ACC112 (cell line): ENCODE results near the gene CREBL2.
"Not testable (repeated sequence)": the region's sequence is repeated elsewhere in the genome, so short reads cannot be mapped to it uniquely, and the experiment has no call there.

ENCODE experiments used
- H2AFZ ChIP-seq: fragments of 200-600 bp; sonication (generic); one replicate; pipeline ENCODE4 v1.6.0; 2017; ENCODE audit warnings: antibody characterized with exemption, low read length; ENCODE audit not compliant: unreplicated experiment
- H3K27ac ChIP-seq: fragments of 200-600 bp; sonication (generic); 2 replicates; pipeline ENCODE4 v1.5.1; 2014; ENCODE audit warnings: low read depth, mild to moderate bottlenecking, antibody characterized with exemption, low read length, moderate library complexity
- H3K27me3 ChIP-seq: fragments of 200-600 bp; sonication (generic); 2 replicates; pipeline ENCODE4 v1.6.1; 2014; ENCODE audit warnings: mild to moderate bottlenecking, antibody characterized with exemption, low read length, moderate library complexity, mixed read lengths; ENCODE audit not compliant: insufficient read depth
- H3K36me3 ChIP-seq: fragments of 200-600 bp; sonication (generic); 2 replicates; pipeline ENCODE4 v1.6.1; 2016; ENCODE audit warnings: mild to moderate bottlenecking, antibody characterized with exemption, low read length, moderate library complexity, mixed read lengths; ENCODE audit not compliant: insufficient read depth
- H3K4me1 ChIP-seq: fragments of 200-600 bp; sonication (generic); one replicate; pipeline ENCODE4 v1.6.1; 2016; ENCODE audit warnings: low read length, mixed read lengths; ENCODE audit not compliant: insufficient read depth, unreplicated experiment, control insufficient read depth
- H3K4me3 ChIP-seq: fragments of 200-600 bp; sonication (generic); 2 replicates; pipeline ENCODE4 v1.5.1; 2014; ENCODE audit warnings: mild to moderate bottlenecking, low read depth, low read length
- H3K79me2 ChIP-seq: fragments of 200-600 bp; sonication (generic); one replicate; pipeline ENCODE4 v1.6.0; 2016; ENCODE audit warnings: low read length; ENCODE audit not compliant: control insufficient read depth, unreplicated experiment, insufficient read depth

Gene CREBL2

DNA sequence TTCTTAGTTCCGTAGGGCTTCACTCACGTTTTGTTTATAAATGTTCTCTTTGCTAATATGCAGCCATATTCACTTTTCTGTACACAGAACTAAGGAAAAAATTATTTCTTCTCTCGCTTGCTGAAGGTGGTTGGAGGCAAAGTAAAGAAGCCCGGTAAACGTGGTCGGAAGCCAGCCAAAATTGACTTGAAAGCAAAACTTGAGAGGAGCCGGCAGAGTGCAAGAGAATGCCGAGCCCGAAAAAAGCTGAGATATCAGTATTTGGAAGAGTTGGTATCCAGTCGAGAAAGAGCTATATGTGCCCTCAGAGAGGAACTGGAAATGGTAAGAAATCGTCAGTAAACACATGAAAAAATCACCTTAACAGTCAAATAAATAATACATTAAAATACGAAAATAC, 24.0 kb downstream of the CREBL2 start:
- Histone ChIP-seq H3K79me2 (peaks cover 10% of the 10 kb centered on the region), H3K4me1 (no peaks in the 10 kb centered on the region), H3K4me3 (no peak overlapping the region), H2AFZ (no peak overlapping the region), H3K27me3 (no peaks in the 10 kb centered on the region), H3K27ac (no peak overlapping the region), H3K36me3 (peaks cover 25% of the 10 kb centered on the region)

DNA sequence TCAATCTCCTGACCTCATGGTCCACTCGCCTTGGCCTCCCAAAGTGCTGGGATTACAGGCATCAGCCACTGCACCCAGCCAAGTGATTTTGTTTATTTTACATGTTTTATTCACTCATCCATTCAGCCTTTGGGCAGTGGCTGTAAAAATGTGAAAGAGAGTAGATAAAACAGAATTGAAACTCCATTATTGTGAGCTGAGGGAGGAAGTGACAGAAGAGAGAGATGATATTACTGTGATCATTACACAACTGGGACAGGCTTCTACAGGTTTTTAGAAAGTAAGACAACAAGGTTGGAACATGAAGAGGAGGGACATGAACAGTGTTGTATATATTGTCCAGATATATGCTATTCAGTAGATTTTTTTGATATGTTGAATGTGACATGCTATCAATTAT, 25.0 kb downstream of the CREBL2 start:
- H3K4me3 ChIP-seq = no peak overlapping the region
- peaks cover 28% of the 10 kb centered on the region for H3K36me3 ChIP-seq
- H3K79me2 ChIP-seq = peaks cover 3% of the 10 kb centered on the region
- H3K27ac ChIP-seq = no peak overlapping the region
- no peak overlapping the region for H2AFZ ChIP-seq
- no peaks in the 10 kb centered on the region for H3K27me3 ChIP-seq
- H3K4me1 ChIP-seq = no peaks in the 10 kb centered on the region

DNA sequence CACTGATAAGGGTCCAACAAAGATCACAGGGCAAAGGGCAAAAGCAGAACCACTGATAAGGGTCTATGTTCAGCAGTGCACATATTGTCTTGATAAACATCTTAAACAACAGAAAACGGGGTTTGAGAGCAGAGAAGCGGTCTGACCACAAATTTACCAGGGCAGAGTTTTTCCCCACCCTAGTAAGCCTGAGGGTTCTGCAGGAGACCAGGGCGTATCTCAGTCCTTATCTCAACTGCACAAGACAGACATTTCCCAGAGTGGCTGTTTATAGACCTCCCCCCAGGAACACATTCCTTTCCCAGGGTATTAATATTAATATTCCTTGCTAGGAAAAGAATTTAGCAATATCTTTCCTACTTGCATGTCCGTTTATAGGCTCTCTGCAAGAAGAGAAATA, 28.3 kb downstream of the CREBL2 start:
- not testable (repeated sequence) for H3K27ac ChIP-seq, H3K4me1 ChIP-seq, H3K27me3 ChIP-seq, H2AFZ ChIP-seq, H3K4me3 ChIP-seq, H3K79me2 ChIP-seq
- H3K36me3 ChIP-seq = peaks cover 30% of the 10 kb centered on the region

DNA sequence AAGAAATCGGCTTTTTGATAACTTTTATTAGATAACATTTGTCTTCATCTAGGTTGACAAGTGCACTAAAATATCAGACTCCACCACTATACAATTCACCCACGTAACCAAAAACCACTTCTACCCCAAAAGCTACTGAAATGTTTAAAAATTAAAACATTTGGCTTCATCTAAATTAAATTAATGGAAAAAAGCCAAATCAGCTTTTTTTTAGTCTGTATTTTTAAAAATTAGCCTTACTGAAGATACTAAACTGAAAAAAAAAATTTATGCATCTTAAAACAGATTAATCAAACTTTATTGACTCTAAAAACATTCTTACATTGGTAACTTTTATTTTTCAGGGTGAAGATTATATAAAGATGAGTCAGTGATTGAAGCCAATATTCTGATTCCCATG, 30.0 kb downstream of the CREBL2 start:
- H3K27me3 ChIP-seq = no peaks in the 10 kb centered on the region
- no peak overlapping the region for H3K27ac ChIP-seq
- H3K36me3 ChIP-seq = peaks cover 27% of the 10 kb centered on the region
- H2AFZ ChIP-seq = no peak overlapping the region
- peaks cover 17% of the 10 kb centered on the region for H3K4me1 ChIP-seq
- H3K79me2 ChIP-seq = no peaks in the 10 kb centered on the region
- H3K4me3 ChIP-seq = no peak overlapping the region

DNA sequence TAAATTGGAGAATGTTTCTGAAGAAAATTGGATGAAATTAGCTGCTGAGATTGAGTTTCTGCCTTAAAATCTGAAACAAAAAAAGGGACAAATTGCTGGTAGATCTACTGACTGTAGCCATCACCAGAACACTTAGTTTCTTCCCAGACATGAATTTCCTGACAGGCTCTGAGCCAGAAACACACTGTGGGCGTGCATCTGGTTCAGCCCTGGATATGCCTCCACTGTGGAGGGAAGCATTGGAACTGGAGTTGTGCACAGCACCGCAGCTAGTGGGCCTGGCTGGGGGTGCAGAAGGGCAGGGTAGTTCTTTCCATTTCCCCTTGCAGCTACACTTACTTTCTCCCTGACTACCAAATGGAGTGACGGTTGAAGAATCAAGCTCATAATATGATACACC, 31.2 kb downstream of the CREBL2 start:
- Histone ChIP-seq H2AFZ (no peak overlapping the region), H3K79me2 (no peaks in the 10 kb centered on the region), H3K36me3 (peaks cover 24% of the 10 kb centered on the region), H3K27ac (no peak overlapping the region), H3K4me1 (peaks cover 17% of the 10 kb centered on the region), H3K4me3 (no peak overlapping the region), H3K27me3 (no peaks in the 10 kb centered on the region)

DNA sequence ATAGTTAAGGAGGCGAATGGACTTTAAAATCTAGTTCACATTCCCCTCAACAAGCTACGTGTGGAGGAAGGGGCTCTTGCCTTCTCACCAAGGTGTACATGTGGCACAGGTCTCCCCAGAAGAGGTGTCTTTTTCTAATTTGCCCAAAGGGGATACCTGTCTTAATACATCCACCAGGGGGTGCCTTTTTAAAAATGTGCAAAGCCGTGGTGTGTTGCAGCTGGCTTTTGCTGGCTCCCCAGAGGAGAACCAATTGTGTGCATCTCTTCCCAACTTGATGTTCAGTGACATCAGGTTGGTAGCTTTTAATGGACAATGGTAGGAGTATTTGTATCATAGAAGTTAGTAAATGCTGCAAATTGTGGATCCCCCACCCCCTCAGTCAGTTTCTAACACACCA, 33.8 kb downstream of the CREBL2 start:
- Histone ChIP-seq H3K36me3 (peaks cover 10% of the 10 kb centered on the region), H2AFZ (no peak overlapping the region), H3K79me2 (no peaks in the 10 kb centered on the region), H3K27me3 (no peaks in the 10 kb centered on the region), H3K4me1 (peaks cover 17% of the 10 kb centered on the region), H3K27ac (peak overlapping the region; percentile 39), H3K4me3 (no peak overlapping the region)

- H3K27me3 ChIP-seq, H2AFZ ChIP-seq, H3K4me3 ChIP-seq, H3K36me3 ChIP-seq, H3K79me2 ChIP-seq: not testable (repeated sequence)
- H3K4me1 ChIP-seq = peaks cover 17% of the 10 kb centered on the region
- H3K27ac ChIP-seq = peak overlapping the region; percentile 39
Observed at GRCh38 chr12:12645968-12646367, 34.3 kb downstream of the CREBL2 start.

DNA sequence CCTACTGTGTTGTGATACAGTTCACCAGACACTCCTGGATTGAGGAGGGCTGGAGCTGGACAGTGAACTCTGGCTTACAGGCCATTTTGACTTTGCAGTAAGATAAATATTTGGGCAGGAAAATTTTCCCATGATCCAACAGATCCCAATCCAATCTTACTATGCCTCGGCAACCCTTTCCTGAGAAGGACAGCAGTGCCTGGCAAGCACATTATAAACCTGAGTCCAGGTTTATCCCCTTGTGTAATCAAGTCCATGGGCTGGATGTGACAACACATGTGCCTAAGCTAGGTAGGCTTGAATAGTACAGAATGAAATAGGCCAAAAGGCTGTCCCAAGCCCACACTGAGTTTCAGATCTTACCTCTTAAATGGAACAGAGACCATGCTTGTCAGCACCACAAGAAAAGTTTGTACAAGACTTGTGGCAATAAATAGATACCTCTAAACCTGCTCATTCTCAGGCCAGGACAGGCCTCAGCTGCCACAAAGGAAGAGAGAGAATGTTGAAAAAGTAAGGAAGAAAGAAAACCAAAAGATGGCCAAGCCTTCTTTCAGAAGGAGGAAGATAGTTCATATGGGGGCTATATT, 34.9 kb downstream of the CREBL2 start:
- Histone ChIP-seq H3K4me3 (no peak overlapping the region), H3K4me1 (peaks cover 17% of the 10 kb centered on the region), H3K27me3 (no peaks in the 10 kb centered on the region), H3K27ac (0 out of 2 replicates have a peak overlapping the region, but pooled peaks have one; percentile 8), H3K79me2 (no peaks in the 10 kb centered on the region), H2AFZ (no peak overlapping the region), H3K36me3 (peaks cover 6% of the 10 kb centered on the region)

GRCh38 chr12:12648284-12648683, 36.6 kb downstream of the CREBL2 start:
- Histone ChIP-seq H3K27ac (no peak overlapping the region), H3K27me3 (no peaks in the 10 kb centered on the region), H2AFZ (no peak overlapping the region), H3K79me2 (no peaks in the 10 kb centered on the region), H3K4me3 (no peak overlapping the region), H3K4me1 (peaks cover 17% of the 10 kb centered on the region), H3K36me3 (no peaks in the 10 kb centered on the region)

GRCh38 chr12:12648951-12649650, 37.4 kb downstream of the CREBL2 start:
- Histone ChIP-seq H3K4me3 (no peak overlapping the region), H2AFZ (no peak overlapping the region), H3K79me2 (no peaks in the 10 kb centered on the region), H3K36me3 (no peaks in the 10 kb centered on the region), H3K27me3 (no peaks in the 10 kb centered on the region), H3K27ac (no peak overlapping the region), H3K4me1 (peaks cover 17% of the 10 kb centered on the region)

GRCh38 chr12:12651752-12652151, 40.1 kb downstream of the CREBL2 start:
- H3K4me1 ChIP-seq = peaks cover 4% of the 10 kb centered on the region
- no peaks in the 10 kb centered on the region for H3K79me2 ChIP-seq
- no peak overlapping the region for H3K27ac ChIP-seq
- no peak overlapping the region for H3K4me3 ChIP-seq
- no peaks in the 10 kb centered on the region for H3K27me3 ChIP-seq
- no peak overlapping the region for H2AFZ ChIP-seq
- no peaks in the 10 kb centered on the region for H3K36me3 ChIP-seq
